HEK293 (cell line): ENCODE results near the gene WDFY3.

Experiments
- CTCF ChIA-PET: fragments of 350-600 bp; formaldehyde crosslinking; extraction: SDS; loops from one replicate; lab custom pipeline; 2021; ENCODE audit warnings: antibody characterized with exemption; lab: Yijun Ruan, JAX
- POLR2A ChIA-PET: fragments of 300-600 bp; formaldehyde crosslinking; extraction: SDS; loops from one replicate; lab custom pipeline; 2020; ENCODE audit warnings: antibody characterized with exemption, inconsistent platforms; lab: Yijun Ruan, JAX
- H3K27ac ChIP-seq: fragments of 200-500 bp; sonication (Bioruptor generic); 2 replicates; pipeline ENCODE4 v1.5.1; 2014; ENCODE audit warnings: low read depth, low read length, control low read depth, inconsistent platforms; ENCODE audit errors: extremely low read depth
- H3K36me3 ChIP-seq, 2 experiments: fragments of 200-500 bp in 1 of 2; sonication (Bioruptor generic) in 1 of 2; 1 replicate in 1 of 2; 2 replicates in 1 of 2; pipeline ENCODE4 v1.5.1; 2014 to 2017; ENCODE audit warnings: inconsistent platforms in 2 of 2, low read length in 2 of 2; ENCODE audit not compliant: control insufficient read depth in 2 of 2, insufficient read depth in 1 of 2
- H3K4me1 ChIP-seq: fragments of 200-500 bp; sonication (Bioruptor generic); 2 replicates; pipeline ENCODE4 v1.5.1; 2014; ENCODE audit warnings: mild to moderate bottlenecking, low read length, inconsistent platforms; ENCODE audit not compliant: control insufficient read depth, insufficient read depth
- H3K4me3 ChIP-seq: 2 replicates; pipeline ENCODE4 v1.5.1; 2011; ENCODE audit warnings: low read depth, mild to moderate bottlenecking, control low read depth, low read length, moderate library complexity
- H3K9me3 ChIP-seq: fragments of 200-500 bp; sonication (Bioruptor generic); 2 replicates; pipeline ENCODE4 v1.5.1; 2014; ENCODE audit warnings: low read depth, low read length, inconsistent platforms; ENCODE audit not compliant: control insufficient read depth, insufficient read depth
- ATF2 ChIP-seq: fragments of 450-650 bp; formaldehyde crosslinking; IDR thresholded peaks from 2 replicates; pipeline ENCODE4 v1.5.1; 2016; ENCODE audit warnings: missing biosample characterization, missing genetic modification characterization, low read depth
- BCL11B ChIP-seq: fragments of 450-650 bp; formaldehyde crosslinking; IDR thresholded peaks from 2 replicates; pipeline ENCODE4 v1.5.1; 2016; ENCODE audit warnings: low read depth, missing biosample characterization, missing genetic modification characterization
- BCL6B ChIP-seq: fragments of 450-650 bp; formaldehyde crosslinking; IDR thresholded peaks from 2 replicates; pipeline ENCODE4 v1.5.1; 2017; ENCODE audit warnings: missing biosample characterization, missing genetic modification characterization
- GLI2 ChIP-seq: fragments of 450-650 bp; formaldehyde crosslinking; IDR thresholded peaks from 2 replicates; pipeline ENCODE4; 2017; ENCODE audit warnings: missing biosample characterization, missing genetic modification characterization, low read depth, borderline replicate concordance
- HOXA7 ChIP-seq: sonication (generic); formaldehyde crosslinking; IDR thresholded peaks from 2 replicates; pipeline ENCODE4 v1.8.1; 2022; ENCODE audit warnings: missing genetic modification reagents, borderline replicate concordance
- KLF16 ChIP-seq: fragments of 450-650 bp; formaldehyde crosslinking; IDR thresholded peaks from 2 replicates; pipeline ENCODE4 v1.5.1; 2017; ENCODE audit warnings: missing biosample characterization, missing genetic modification characterization
- OVOL3 ChIP-seq: fragments of 450-650 bp; formaldehyde crosslinking; IDR thresholded peaks from 2 replicates; pipeline ENCODE4 v1.5.1; 2016; ENCODE audit warnings: missing biosample characterization, missing genetic modification characterization
- PRDM10 ChIP-seq: fragments of 450-650 bp; formaldehyde crosslinking; IDR thresholded peaks from 2 replicates; pipeline ENCODE4 v1.5.1; 2016; ENCODE audit warnings: missing biosample characterization, missing genetic modification characterization
- SP3 ChIP-seq: fragments of 450-650 bp; formaldehyde crosslinking; IDR thresholded peaks from 2 replicates; pipeline ENCODE4 v1.5.1; 2016; ENCODE audit warnings: missing biosample characterization, missing genetic modification characterization
- YY1 ChIP-seq: fragments of 450-650 bp; formaldehyde crosslinking; IDR thresholded peaks from 2 replicates; pipeline ENCODE4 v1.5.1; 2018; ENCODE audit warnings: missing biosample characterization, missing genetic modification characterization
- ZFP37 ChIP-seq: fragments of 450-650 bp; formaldehyde crosslinking; IDR thresholded peaks from 2 replicates; pipeline ENCODE4 v1.5.1; 2016; ENCODE audit warnings: missing biosample characterization, missing genetic modification characterization
- ZNF112 ChIP-seq: fragments of 450-650 bp; formaldehyde crosslinking; IDR thresholded peaks from 2 replicates; pipeline ENCODE4 v1.5.0; 2017; ENCODE audit warnings: missing biosample characterization, missing genetic modification characterization
- ZNF146 ChIP-seq: fragments of 450-650 bp; formaldehyde crosslinking; IDR thresholded peaks from 2 replicates; pipeline ENCODE4 v1.5.1; 2016; ENCODE audit warnings: missing biosample characterization, missing genetic modification characterization
- ZNF169 ChIP-seq: fragments of 450-650 bp; formaldehyde crosslinking; IDR thresholded peaks from 2 replicates; pipeline ENCODE4 v1.5.1; 2016; ENCODE audit warnings: missing biosample characterization, missing genetic modification characterization
- ZNF175 ChIP-seq: fragments of 450-650 bp; formaldehyde crosslinking; IDR thresholded peaks from 2 replicates; pipeline ENCODE4 v1.5.1; 2016; ENCODE audit warnings: missing biosample characterization, missing genetic modification characterization
- ZNF184 ChIP-seq: fragments of 450-650 bp; IDR thresholded peaks from 2 replicates; pipeline ENCODE4 v1.5.1; 2018; ENCODE audit warnings: missing biosample characterization, mild to moderate bottlenecking, missing genetic modification characterization
- ZNF2 ChIP-seq: fragments of 450-650 bp; formaldehyde crosslinking; IDR thresholded peaks from 2 replicates; pipeline ENCODE4 v1.5.1; 2016; ENCODE audit warnings: missing biosample characterization, missing genetic modification characterization
- ZNF26 ChIP-seq: fragments of 450-650 bp; formaldehyde crosslinking; IDR thresholded peaks from 2 replicates; pipeline ENCODE4 v1.5.1; 2016; ENCODE audit warnings: missing biosample characterization, missing genetic modification characterization
- ZNF302 ChIP-seq: fragments of 450-650 bp; formaldehyde crosslinking; IDR thresholded peaks from 2 replicates; pipeline ENCODE4 v1.5.1; 2016; ENCODE audit warnings: missing biosample characterization, missing genetic modification characterization, low read depth
- ZNF433 ChIP-seq: fragments of 450-650 bp; formaldehyde crosslinking; IDR thresholded peaks from 2 replicates; pipeline ENCODE4 v1.5.1; 2016; ENCODE audit warnings: missing biosample characterization, missing genetic modification characterization, low read depth
- ZNF488 ChIP-seq: fragments of 450-650 bp; formaldehyde crosslinking; IDR thresholded peaks from 2 replicates; pipeline ENCODE4 v1.5.1; 2016; ENCODE audit warnings: missing biosample characterization, missing genetic modification characterization
- ZNF544 ChIP-seq: fragments of 450-650 bp; formaldehyde crosslinking; IDR thresholded peaks from 2 replicates; pipeline ENCODE4 v1.5.0; 2017; ENCODE audit warnings: missing biosample characterization, missing genetic modification characterization
- ZNF600 ChIP-seq: fragments of 450-650 bp; formaldehyde crosslinking; IDR thresholded peaks from 2 replicates; pipeline ENCODE4 v1.5.1; 2016; ENCODE audit warnings: missing biosample characterization, missing genetic modification characterization
- ZNF621 ChIP-seq: fragments of 450-650 bp; formaldehyde crosslinking; IDR thresholded peaks from 2 replicates; pipeline ENCODE4 v1.5.1; 2017; ENCODE audit warnings: missing biosample characterization, missing genetic modification characterization
- ZNF677 ChIP-seq: fragments of 450-650 bp; IDR thresholded peaks from 2 replicates; pipeline ENCODE4 v1.5.0; 2018; ENCODE audit warnings: missing biosample characterization, mild to moderate bottlenecking, missing genetic modification characterization, moderate library complexity
- ZNF704 ChIP-seq: fragments of 450-650 bp; formaldehyde crosslinking; IDR thresholded peaks from 2 replicates; pipeline ENCODE4 v1.5.1; 2016; ENCODE audit warnings: missing biosample characterization, missing genetic modification characterization
- ZNF830 ChIP-seq: fragments of 450-650 bp; IDR thresholded peaks from 2 replicates; pipeline ENCODE4 v1.5.0; 2018; ENCODE audit warnings: missing biosample characterization, missing genetic modification characterization, low read depth, mild to moderate bottlenecking, moderate library complexity

Gene WDFY3

GRCh38 chr4:84632092-84632491 lies 334.4 kb downstream of the WDFY3 start:
- TF ChIP-seq YY1 (tag by site-specific recombination) = no peak
- no peak for TF ChIP-seq ZNF830 (tag by site-specific recombination)
- no peak for TF ChIP-seq KLF16 (tag by site-specific recombination)
- TF ChIP-seq ZNF302 (tag by site-specific recombination) = no peak
- no peak for TF ChIP-seq ZFP37
- no peak for TF ChIP-seq PRDM10 (tag by site-specific recombination)
- no peak for TF ChIP-seq ZNF26
- no peak for TF ChIP-seq ZNF433 (tag by site-specific recombination)
- TF ChIP-seq ATF2 = no peak
- no peak for TF ChIP-seq ZNF184 (tag by site-specific recombination)
- TF ChIP-seq ZNF488 (tag by site-specific recombination) = no peak
- no peak for TF ChIP-seq ZNF112 (tag by site-specific recombination)
- TF ChIP-seq ZNF169 (tag by site-specific recombination) = no peak
- Histone ChIP-seq H3K27ac (no peak overlapping the region), H3K9me3 (no peaks in the 10 kb centered on the region), H3K36me3 (no peaks in the 10 kb centered on the region), H3K4me1 (no peaks in the 10 kb centered on the region), H3K4me3 (no peak overlapping the region)
- POLR2A ChIA-PET = no interaction called here
- CTCF ChIA-PET = no interaction called here

GRCh38 chr4:84631573-84631972 lies 334.9 kb downstream of the WDFY3 start:
- no peaks in the 10 kb centered on the region for H3K9me3 ChIP-seq
- ChIA-PET CTCF (no interaction called here), POLR2A (no interaction called here)
- no peak overlapping the region for H3K4me3 ChIP-seq
- no peaks in the 10 kb centered on the region for H3K4me1 ChIP-seq
- H3K36me3 ChIP-seq = no peaks in the 10 kb centered on the region
- H3K27ac ChIP-seq = no peak overlapping the region
- TF ChIP-seq BCL11B (tag by site-specific recombination) (no peak), ZNF600 (tag by site-specific recombination) (no peak), ZNF621 (tag by site-specific recombination) (no peak), ZNF175 (tag by site-specific recombination) (no peak), SP3 (tag by site-specific recombination) (no peak), ZNF112 (tag by site-specific recombination) (no peak), GLI2 (no peak), OVOL3 (tag by site-specific recombination) (no peak), HOXA7 (CRISPR knock-in tag) (no peak), ZNF544 (tag by site-specific recombination) (no peak), ZNF677 (tag by site-specific recombination) (no peak), ZNF2 (tag by site-specific recombination) (no peak), ZNF704 (tag by site-specific recombination) (no peak), BCL6B (no peak), ZNF146 (tag by site-specific recombination) (no peak)
